Upper lobe of left lung (tissue), 4 donors: ENCODE measurements around the gene ITGA11.

Source experiments
- CTCF ChIP-seq, 6 experiments: fragments of 450-650 bp in 4 of 6; fragments of 200-600 bp in 2 of 6; sonication (generic) in 2 of 6; IDR thresholded peaks; one replicate each; pipeline ENCODE4 v1.5.1; 2016 to 2019; ENCODE audit warnings: antibody characterized with exemption in 6 of 6
- POLR2A ChIP-seq, 4 donors: fragments of 450-650 bp; IDR thresholded peaks; one replicate each; pipeline ENCODE4 v1.5.1; 2016 to 2017; ENCODE audit warnings: antibody characterized with exemption in 4 of 4, mild to moderate bottlenecking in 2 of 4

- TF ChIP-seq POLR2A (IDR thresholded peaks at IDR 0.05), result no peak
- TF ChIP-seq CTCF (IDR thresholded peaks at IDR 0.05), result peak in 2 of 6 experiments; percentile 15 to 45
Observed at GRCh38 chr15:68278345-68278594, 153.7 kb downstream of the ITGA11 start.
